ENCODE results near the gene CLDN11.

Gene CLDN11

GRCh38 chr3:170470063-170471016 is 51.7 kb downstream of the CLDN11 start:
- peak in 28 of 58 donors; percentile 5 to 77 (median 39) for DNase-seq

GRCh38 chr3:170471149-170471548 is 52.5 kb downstream of the CLDN11 start:
- no peak for DNase-seq

- DNase-seq = no peak
Measured at GRCh38 chr3:170473358-170473757, 54.7 kb downstream of the CLDN11 start.

GRCh38 chr3:170475092-170475685 is 56.5 kb downstream of the CLDN11 start:
- no peak for DNase-seq

- DNase-seq = peak in 20 of 58 donors; percentile 7 to 63 (median 38)
Measured at GRCh38 chr3:170476291-170476690, 57.6 kb downstream of the CLDN11 start.

- DNase-seq = no peak
Measured at GRCh38 chr3:170477395-170477794, 58.7 kb downstream of the CLDN11 start.

GRCh38 chr3:170480111-170480510 is 61.4 kb downstream of the CLDN11 start:
- DNase-seq = no peak

GRCh38 chr3:170482199-170482598 is 63.5 kb downstream of the CLDN11 start:
- DNase-seq = no peak

- no peak for DNase-seq
Measured at GRCh38 chr3:170483485-170484262, 65.0 kb downstream of the CLDN11 start.

Measured in anterior cingulate cortex (tissue), 58 donors.